Adrenal gland (tissue), 12 donors: ENCODE measurements around the gene TRIM60. TPM values are rescaled to one million over a fixed set of nuclear protein-coding genes. Genes with fewer than 3 reads are reported as not detected.

Experiments used
- polyA plus RNA-seq, 3 donors: library from polyadenylated mRNA; stranded (reverse); fragments of 200-250 nt in 2 of 3; fragments of 350-450 nt in 1 of 3; fragmentation: Illumina TruSeq in 1 of 3; extraction: RNeasy Lipid Tissue Mini Kit (QIAGEN cat#74804) in 1 of 3; gene quantifications; one replicate each; pipeline ENCODE4 v1.2.3, GENCODE V29; 2013 to 2014
- small RNA-seq, 2 donors: library from RNA; depleted of rRNA; stranded (forward); fragments of <200 nt; gene quantifications; one replicate each; pipeline ENCODE3, GENCODE V24; 2016
- total RNA-seq, 9 donors: library from RNA; depleted of rRNA in 4 of 9; stranded (reverse); fragments of >200 nt in 4 of 9; fragments of 120-200 nt in 1 of 9; fragmentation: NEBNext Ultra II Directional in 1 of 9; extraction: Animal tissue kit (Norgen Biotek cat#: 25700) in 1 of 9; gene quantifications; one replicate each; pipeline versions ENCODE4 v1.1.0 to v1.2.4, GENCODE V29; 2013 to 2023
- donor health status: healthy with polysubstance abuse.
- donor health status: Bipolar disorder and iron deficiency.
- donor health status: DM: yes; HTN: yes; CAD: no.
- donor health status: DM: no; HTN: no; CAD: no.
- donor health status: DM: no; HTN: no; CAD: no.
- donor health status: DM: yes; HTN: yes; CAD: no.

TRIM60 gene
- total and polyA plus RNA-seq, 12 donors: not detected

Small RNAs within 50 kb of the gene (small RNA-seq; reads per million reads assigned to genes)
- 0 reads per million in 2 donors for gene AC106872.12

Other genes with a start within 250 kb of the TRIM60 start
- not detected for gene APELA, start 154.8 kb upstream of the TRIM60 start, total RNA-seq
- not detected for gene APELA, start 154.8 kb upstream of the TRIM60 start, polyA plus RNA-seq
- gene TRIM61, start 54.3 kb upstream of the TRIM60 start, total RNA-seq: 10 to 100 TPM in 1 of 9 donors, 1 to 10 TPM in 7, under 1 TPM in 1; 0.57 to 12.2 (median 2.9) TPM
- gene TRIM61, start 54.3 kb upstream of the TRIM60 start, polyA plus RNA-seq: 1 to 10 TPM; 1.4 to 2.7 (median 1.5) TPM
- gene TRIM75, start 21.9 kb downstream of the TRIM60 start, total RNA-seq: not detected
- not detected for gene TRIM75, start 21.9 kb downstream of the TRIM60 start, polyA plus RNA-seq
- 10 to 100 TPM; 16.0 to 35.5 (median 24.3) TPM for gene TMEM192, start 80.9 kb downstream of the TRIM60 start, total RNA-seq
- gene TMEM192, start 80.9 kb downstream of the TRIM60 start, polyA plus RNA-seq: 10 to 100 TPM in 1 of 3 donors, 1 to 10 TPM in 2; 4.3 to 36.6 (median 4.6) TPM
- 10 to 100 TPM; 19.1 to 45.5 (median 26.2) TPM for gene KLHL2, start 175.6 kb downstream of the TRIM60 start, total RNA-seq
- gene KLHL2, start 175.6 kb downstream of the TRIM60 start, polyA plus RNA-seq: 10 to 100 TPM in 2 of 3 donors, 1 to 10 TPM in 1; 9.7 to 33.2 (median 11.3) TPM